ENCODE measurements around the gene LCLAT1.

DNA sequence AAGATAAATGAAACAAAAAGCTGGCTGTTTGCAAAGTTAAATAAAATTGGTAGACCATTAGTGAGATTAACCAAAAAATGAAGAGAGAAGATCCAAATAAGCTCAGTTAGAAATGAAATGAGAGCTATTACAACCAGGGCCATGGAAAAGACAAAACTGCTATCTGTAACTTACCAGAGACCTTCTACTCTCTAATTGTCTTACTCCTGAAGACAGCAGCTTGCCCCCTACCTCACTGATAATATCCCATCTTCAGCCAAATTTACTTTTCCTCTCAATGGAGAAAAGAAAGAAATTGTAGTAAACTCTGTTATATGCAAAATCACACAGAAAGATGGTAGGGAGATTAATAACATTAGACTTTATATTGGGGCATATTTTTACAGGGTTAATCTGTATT is 178.2 kb downstream of the LCLAT1 start:
- TF ChIP-seq, protein P1, sequence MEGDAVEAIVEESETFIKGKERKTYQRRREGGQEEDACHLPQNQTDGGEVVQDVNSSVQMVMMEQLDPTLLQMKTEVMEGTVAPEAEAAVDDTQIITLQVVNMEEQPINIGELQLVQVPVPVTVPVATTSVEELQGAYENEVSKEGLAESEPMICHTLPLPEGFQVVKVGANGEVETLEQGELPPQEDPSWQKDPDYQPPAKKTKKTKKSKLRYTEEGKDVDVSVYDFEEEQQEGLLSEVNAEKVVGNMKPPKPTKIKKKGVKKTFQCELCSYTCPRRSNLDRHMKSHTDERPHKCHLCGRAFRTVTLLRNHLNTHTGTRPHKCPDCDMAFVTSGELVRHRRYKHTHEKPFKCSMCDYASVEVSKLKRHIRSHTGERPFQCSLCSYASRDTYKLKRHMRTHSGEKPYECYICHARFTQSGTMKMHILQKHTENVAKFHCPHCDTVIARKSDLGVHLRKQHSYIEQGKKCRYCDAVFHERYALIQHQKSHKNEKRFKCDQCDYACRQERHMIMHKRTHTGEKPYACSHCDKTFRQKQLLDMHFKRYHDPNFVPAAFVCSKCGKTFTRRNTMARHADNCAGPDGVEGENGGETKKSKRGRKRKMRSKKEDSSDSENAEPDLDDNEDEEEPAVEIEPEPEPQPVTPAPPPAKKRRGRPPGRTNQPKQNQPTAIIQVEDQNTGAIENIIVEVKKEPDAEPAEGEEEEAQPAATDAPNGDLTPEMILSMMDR (IDR thresholded peaks at IDR 0.05): no peak
- no peak for TF ChIP-seq POLR2A (IDR thresholded peaks at IDR 0.05)

Measured in esophagus squamous epithelium (tissue), 4 donors.